Fibroblast of villous mesenchyme (primary cell): ENCODE measurements around the gene CDC42SE1. TPM values are rescaled to one million over a fixed set of nuclear protein-coding genes. Genes with fewer than 3 reads are reported as not detected.
"Not testable (repeated sequence)": the region's sequence is repeated elsewhere in the genome, so short reads cannot be mapped to it uniquely, and the experiment has no call there.

Experiments used
- DNase-seq: peaks from one replicate; pipeline ENCODE4 v3.0.0-alpha.2; 2010; ENCODE audit warnings: low read depth
- H3K4me3 ChIP-seq: 2 replicates; pipeline ENCODE4 v1.5.1; 2011; ENCODE audit warnings: low read depth, mild to moderate bottlenecking, low read length
- total RNA-seq: library from RNA; depleted of rRNA; stranded (reverse); fragments of >200 nt; gene quantifications from 2 replicates; pipeline ENCODE4 v1.2.3, GENCODE V29; 2012
- TF ChIP-seq, protein P1 (sequence below): IDR thresholded peaks from 2 replicates; pipeline ENCODE4 v1.5.1; 2012; ENCODE audit warnings: low read depth, mild to moderate bottlenecking, low read length; ENCODE audit not compliant: insufficient read depth

CDC42SE1 gene, protein sequence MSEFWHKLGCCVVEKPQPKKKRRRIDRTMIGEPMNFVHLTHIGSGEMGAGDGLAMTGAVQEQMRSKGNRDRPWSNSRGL
- 47.0 and 68.2 TPM in 2 replicates for total RNA-seq

DNA sequence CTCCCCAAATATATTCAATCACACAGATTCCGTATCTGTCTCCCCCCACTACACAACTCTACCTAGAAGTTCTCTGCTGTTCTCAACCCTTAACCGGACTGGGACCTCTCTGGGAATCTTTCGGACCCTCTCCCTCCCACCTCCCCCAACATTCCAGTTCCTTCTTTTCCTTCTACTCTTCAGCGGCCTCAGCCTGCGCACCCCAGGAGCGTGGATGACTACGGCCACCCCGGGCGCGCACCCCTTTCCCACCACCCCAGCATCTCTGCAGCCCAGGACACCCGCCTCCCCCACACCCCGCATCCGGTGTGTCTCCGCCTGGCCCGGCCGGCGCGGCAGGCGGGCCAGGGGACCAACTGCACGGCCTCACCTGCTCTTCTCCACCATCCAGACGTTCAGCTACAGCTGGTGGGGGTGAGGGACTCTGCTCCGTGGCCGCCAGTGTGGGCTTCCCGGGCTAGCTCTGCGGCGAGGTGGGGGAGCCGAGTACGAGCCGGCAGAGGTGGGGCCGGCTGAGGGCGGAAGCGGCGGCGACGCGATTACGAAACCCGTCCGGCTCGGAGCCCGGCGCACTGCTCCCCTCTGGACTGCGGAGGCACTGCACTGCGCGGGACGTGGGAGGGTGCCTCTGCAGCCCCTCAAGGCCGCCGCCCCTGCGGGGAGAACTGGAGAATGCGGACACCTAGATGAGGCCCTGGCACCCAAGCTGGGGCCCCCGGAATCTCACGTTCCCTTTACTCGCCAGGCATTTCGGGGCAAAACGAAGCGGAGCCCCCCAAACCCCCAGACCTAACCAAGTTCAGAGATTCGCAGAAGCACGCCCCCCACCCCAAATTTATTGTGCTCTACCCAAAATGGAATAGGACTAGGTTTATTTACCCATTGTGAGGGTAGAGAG is at the start of gene CDC42SE1:
TSS of gene CDC42SE1 (minus strand) at position 514 of the 898 bp plus-strand sequence. CDS start 3,892 bp downstream, outside the sequence.
- H3K4me3 ChIP-seq: peak within 1 kb of the TSS; percentile 78
- peak; percentile 85 for DNase-seq
- TF ChIP-seq, protein P1, sequence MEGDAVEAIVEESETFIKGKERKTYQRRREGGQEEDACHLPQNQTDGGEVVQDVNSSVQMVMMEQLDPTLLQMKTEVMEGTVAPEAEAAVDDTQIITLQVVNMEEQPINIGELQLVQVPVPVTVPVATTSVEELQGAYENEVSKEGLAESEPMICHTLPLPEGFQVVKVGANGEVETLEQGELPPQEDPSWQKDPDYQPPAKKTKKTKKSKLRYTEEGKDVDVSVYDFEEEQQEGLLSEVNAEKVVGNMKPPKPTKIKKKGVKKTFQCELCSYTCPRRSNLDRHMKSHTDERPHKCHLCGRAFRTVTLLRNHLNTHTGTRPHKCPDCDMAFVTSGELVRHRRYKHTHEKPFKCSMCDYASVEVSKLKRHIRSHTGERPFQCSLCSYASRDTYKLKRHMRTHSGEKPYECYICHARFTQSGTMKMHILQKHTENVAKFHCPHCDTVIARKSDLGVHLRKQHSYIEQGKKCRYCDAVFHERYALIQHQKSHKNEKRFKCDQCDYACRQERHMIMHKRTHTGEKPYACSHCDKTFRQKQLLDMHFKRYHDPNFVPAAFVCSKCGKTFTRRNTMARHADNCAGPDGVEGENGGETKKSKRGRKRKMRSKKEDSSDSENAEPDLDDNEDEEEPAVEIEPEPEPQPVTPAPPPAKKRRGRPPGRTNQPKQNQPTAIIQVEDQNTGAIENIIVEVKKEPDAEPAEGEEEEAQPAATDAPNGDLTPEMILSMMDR: peak; percentile 75

DNA sequence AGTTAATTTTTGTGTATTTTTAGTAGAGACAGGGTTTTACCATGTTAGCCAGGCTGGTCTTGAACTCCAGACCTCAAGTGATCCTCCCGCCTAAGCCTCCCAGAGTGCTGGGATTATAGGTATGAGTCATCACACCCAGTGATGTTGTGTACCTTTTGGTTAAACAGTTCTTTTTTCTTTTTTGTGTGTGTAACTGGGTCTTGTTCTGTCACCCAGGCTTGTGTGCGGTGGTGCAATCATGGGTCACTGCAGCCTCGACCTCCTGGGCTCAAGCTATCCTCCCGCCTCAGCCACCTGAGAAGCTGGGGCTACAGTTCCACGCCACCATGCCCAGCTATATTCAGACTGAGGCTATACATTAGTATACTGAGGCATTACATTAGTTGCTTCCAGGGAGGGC is 48.9 kb upstream of the CDC42SE1 start:
- no peak overlapping the region for H3K4me3 ChIP-seq
- TF ChIP-seq, protein P1: no peak
- DNase-seq: no peak

DNA sequence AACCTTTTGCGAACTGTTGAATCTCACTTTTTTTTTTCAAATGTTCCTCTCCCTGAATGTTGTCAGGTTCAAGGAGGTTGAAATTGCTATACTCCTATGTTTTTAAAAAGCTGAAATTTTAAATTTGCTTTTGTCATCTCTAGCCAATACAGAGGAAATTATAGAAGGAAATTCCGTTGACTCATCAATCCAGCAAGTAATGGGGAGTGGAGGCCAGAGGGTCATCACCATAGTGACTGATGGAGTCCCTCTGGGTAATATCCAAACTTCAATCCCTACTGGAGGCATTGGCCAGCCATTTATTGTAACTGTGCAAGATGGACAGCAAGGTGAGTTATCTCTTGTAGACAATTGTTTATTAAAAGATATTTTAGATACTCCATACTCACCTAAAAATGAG is 47.5 kb upstream of the CDC42SE1 start:
- DNase-seq: no peak
- TF ChIP-seq, protein P1: no peak
- no peak overlapping the region for H3K4me3 ChIP-seq

DNA sequence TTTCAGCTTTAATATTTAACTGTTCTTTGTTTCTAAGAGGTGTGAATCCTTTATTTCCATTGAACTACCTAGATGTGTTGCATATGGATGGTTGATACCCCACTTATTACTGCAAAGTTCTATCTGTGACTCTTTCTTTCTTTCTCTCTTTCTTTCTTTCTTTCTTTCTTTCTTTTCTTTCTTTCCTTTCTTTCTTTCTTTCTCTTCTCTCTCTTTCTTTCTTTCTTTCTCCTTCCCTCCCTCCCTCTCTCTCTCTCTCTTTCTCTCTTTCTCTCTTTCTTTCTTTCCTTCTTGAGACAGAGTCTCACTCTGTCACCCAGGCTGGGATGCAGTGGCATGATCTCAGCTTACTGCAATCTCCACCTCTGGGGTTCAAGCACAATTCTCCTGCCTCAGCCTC is 45.2 kb upstream of the CDC42SE1 start:
- TF ChIP-seq, protein P1: no peak
- H3K4me3 ChIP-seq: no peak overlapping the region
- DNase-seq: no peak

DNA sequence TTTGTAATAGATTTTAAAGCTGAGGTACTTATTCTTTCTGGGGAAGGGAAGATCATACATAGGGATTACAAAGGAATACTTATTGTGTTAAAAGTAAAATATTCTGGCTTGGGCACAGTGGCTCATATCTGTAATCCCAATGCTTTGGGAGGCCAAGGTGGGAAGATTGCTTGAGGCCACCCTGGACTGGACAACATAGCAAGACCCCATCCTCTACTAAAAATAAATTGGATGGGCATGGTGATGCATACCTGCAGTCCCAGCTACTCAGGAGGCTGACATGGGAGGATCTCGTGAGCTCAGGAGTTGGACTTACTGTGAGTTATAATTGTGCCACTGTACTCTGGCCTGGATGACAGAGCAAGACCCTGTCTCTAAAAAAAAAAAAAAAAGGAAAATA is 38.7 kb upstream of the CDC42SE1 start:
- DNase-seq: no peak
- H3K4me3 ChIP-seq: no peak overlapping the region
- TF ChIP-seq, protein P1: no peak

DNA sequence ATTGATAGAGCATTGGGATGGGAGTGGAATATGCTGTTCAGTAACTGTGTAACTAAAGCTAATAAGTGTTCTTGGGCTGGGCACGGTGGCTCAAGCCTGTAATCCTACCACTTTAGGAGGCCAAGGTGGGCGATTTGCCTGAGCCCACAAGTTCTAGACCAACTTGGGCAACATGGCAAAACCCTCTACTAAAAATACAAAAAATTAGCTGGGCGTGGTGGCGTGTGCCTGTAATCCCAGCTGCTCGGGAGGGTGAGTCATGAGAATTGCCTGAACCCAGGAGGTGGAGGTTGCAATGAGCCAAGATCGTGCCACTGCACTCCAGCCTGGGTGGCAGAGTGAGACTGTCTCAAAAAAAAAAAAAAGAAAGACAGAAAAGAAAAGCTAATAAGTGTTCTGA is 38.0 kb upstream of the CDC42SE1 start:
- H3K4me3 ChIP-seq, DNase-seq: not testable (repeated sequence)

DNA sequence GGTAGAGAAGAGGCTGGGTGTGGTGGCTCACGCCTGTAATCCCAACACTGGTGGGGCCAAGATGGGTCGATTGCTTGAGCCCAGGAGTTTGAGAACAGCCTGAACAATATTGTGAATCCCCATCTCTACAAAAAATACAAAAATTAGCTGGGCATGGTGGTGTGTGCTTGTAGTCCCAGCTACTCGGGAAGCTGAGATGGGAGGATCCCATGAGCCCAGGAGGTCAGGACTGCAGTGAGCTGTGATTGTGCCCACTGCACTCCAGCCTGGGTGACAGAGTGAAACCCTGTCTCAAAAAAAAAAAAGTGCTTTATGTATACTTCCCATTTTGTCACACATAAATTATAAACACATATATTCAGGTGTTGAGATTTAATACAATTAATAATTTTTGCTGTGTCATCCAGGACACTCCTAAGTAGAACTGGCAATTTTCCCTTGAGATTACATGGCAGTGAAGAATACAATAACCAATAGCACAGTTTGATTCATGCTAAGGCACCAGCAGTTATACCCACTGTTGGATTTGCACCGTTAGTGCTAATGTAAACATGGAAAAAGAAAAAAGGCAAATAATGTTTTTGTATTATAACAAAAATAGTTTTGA is 26.6 kb upstream of the CDC42SE1 start:
- H3K4me3 ChIP-seq: no peak overlapping the region
- TF ChIP-seq, protein P1: no peak
- no peak for DNase-seq
